HG03571 (cell line): ENCODE results near the gene IL2RA.
"Not testable (repeated sequence)": the region's sequence is repeated elsewhere in the genome, so short reads cannot be mapped to it uniquely, and the experiment has no call there.

Experiments
- ATAC-seq: cut with Tn5 transposase; IDR thresholded peaks from one replicate; pipeline ENCODE4 v1.9.1; 2021; ENCODE audit not compliant: unreplicated experiment

IL2RA gene

DNA sequence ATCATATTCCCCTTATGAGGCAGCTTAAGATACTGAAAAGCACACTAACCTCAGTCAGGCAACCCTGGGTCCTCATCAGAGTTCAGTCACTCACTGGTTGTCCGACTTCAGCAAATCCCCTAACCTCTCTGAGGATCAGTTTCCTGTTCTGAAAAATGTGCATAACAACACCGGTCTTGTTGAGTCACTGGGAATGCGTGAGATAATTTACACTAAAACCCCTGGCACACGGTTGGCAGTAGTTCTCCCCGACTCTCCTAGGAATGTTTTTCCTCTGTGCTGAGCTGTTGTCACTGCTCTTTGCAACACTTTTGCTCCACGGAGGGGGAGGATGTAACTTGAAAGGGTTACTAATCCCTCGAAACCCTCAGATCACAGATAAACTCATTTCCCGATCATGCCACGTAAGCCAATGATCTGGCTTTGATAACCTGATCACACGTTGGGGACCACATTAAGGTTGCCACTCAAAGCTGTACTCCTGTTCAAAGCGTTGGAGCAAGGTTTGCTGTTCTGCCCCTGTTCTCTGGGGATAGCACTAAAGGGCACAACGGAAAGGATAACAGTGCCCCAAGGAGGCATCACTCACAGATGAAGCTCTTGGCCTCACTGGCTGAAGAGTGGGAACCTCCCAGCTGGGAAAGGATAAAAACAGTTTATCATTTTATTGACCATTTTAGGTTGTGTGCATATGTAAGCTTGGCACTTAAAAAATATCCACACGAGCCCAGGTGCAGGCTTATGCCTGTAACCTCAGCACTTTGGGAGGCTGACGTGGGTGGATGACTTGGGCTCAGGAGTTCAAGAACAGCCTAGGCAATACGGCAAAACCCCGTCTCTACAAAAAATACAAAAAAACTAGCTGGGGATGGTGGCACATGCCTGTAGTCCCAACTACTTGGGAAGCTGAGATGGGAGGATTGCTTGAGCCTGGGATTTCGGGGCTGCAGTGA lies 21.6 kb upstream of the IL2RA start:
- no peak for ATAC-seq

DNA sequence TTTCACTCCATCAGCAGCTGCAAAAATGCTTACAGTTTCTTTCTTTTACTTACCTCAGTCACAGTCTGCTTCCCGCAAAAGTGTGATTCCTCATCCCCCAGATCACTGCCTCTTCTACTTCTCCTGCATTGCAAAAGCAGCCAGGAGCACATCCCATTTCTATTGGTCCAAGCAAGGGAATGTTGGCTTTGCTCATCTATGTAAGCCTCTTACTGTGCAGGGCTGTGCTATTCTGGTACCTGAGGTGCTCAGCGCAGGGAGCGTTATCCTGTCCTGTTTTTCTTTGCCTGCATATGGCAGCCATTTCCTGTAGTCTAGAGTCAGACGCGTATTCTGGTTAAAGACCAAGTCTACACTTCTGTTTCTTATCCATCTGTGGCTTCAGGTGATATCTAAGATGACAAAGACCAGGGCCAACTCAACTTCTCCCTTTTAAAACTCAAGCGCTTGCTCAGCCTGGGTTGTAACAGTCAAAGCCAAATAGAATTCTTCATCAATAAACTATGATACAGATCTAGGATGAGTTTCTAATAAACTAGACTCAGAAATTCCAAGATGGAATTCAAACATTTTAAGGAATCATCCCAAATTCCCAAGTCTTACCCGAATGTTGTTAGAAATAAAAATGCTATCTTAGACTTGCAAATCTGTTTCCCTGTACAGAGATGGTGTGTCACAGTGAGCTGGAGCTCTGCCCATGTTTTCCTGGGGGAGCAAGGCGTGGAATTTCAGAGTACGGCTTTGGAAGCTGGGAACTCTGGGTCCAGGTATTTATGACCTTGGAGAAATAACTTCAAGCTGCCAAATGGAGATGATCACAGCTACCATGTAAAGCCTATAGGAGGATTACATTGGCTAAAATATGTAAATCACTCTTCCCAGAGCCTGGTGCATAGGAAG lies 20.6 kb upstream of the IL2RA start:
- ATAC-seq = no peak

DNA sequence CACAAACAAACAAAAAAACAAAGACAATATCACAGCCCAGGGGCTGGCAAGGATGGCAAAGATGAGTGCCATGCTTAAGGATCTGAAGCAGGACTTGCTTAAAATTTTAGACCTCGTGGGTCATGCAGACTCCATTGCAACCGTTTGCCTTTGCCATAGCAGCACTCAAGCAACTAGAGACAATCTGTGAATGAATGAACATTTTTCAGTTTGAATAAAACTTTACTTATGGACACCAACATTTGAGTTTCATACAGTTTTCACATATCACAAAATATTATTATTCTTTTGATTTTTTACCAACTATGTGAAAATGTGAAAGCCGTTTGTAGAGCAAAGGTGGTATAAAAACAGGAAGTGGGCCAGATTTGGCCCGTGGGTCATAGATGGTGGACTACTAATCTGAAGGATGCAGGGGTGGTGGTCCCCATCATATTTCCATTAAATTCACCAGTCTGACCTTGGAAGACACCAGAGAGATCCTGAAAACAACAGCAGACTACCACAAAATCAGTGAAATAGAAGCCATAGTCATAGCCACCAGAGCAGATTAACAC lies 18.3 kb upstream of the IL2RA start:
- ATAC-seq = no peak

DNA sequence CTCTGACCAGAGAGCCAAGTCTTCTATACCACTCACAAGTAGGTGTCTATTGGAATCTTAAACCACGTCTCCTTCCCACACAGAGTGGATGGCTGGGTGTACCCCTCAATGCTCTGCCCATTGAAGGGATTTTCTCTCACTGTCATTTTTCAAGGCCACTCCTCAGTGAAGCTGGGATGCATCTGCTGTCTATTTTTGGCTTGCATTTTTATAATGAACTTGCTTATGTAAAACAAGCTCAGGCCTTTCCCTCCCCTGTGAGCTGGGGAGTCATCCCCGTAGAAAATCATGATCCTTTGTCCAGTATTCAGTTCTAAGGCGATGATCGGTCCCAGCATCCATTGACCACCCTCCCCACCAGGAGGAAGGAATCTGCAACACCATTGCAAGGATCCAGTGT lies 16.9 kb upstream of the IL2RA start:
- no peak for ATAC-seq

DNA sequence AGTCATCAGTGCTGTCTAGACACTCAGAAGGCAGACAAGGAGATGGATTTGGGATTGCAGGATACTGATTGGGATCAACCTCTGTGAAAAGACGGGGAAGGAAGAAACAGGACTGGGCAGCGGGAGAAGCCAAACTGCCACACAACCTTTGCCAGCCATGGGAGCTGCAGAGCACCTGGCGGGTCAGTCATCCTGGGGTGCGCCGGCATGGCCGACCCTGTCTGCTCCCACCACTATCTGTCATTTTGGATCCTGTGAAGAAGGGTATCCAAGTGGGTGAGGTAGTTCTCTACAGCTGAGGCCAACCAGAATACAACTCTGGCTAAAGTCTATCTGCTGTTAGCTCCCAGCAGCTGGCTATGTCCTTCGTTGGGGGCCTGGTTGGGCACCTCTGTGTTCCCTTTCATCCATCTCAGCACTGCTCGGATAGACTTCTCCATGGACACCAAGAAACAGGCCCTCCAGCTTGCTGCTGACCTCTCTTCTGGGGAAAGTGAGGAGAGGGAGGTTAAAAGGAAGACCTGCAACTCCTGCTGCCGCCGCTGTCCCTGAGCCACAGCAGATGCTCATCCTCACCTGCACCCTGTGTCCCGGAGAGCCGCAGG lies 15.0 kb upstream of the IL2RA start:
- no peak for ATAC-seq

DNA sequence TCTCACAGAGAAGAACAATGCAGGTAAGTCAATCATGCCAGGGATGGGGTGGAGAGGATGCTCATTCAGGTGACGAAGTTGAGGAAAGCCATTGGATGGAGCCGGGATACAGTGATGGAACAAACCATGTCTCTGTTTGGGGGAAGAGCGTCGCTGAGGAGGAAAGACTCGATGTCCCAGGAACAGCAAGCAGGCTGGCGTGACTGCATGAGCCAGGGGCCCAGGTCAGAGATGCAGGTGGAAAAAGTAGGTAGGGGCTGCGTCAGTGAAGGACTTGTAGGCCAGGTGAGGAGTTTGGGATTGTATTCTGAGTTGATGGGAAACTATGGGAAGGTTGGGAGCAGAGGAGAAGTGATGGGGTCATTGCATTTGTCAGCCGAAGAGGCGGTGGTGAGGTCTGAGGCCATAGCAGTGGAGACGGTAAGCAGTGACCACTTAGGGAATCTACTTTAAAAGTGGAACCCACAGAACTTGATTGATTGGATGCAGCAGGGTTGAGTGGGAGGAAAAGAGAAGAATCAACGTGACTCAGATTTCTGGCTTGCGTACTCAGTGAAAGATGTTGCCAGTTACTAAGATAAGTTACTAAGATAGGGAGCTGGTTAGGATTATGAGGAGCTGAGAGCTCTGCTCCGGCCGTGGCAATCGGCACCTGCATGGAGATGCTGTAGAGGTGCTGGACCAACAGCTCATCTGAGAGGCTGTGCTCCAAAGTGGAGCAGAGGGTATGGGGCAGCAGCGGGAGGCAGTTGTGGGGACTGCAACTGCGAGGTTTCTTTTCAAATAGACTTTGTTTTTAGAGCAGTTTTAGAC lies 12.5 kb upstream of the IL2RA start:
- ATAC-seq = no peak

DNA sequence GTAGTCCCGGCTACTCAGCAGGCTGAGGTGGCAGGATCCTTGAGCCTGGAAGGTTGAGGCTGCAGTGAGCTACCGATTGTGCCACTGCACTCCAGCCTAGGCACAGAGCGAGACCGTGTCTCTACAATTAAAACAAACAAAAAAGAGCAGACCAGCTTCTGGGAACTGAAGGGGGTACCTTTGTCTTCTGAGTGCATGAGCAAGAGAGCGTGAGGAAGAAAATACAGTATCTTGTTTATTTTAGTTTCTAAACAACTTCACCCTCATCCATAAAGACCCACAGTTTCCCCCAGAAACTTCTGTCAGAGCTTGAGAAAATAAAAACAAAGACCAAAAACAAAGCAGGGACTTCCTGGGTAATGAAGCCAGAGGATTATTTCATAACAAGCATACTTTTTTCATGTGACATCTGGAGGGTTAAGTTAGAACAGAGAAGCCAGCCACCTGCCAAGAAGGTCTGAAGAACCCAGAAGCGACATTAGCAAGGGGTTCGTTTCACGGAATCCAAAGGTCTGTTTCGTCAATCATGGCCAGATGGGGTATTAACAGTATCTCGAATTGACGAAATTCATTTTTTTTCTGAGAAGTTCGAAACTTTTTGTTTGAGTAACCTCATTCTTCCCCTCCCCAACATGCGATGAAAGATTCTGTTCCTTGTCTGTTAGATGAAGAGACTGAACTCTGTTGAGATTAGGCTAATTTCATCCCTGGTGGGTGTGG lies 10.2 kb upstream of the IL2RA start:
- ATAC-seq = peak; percentile 35

DNA sequence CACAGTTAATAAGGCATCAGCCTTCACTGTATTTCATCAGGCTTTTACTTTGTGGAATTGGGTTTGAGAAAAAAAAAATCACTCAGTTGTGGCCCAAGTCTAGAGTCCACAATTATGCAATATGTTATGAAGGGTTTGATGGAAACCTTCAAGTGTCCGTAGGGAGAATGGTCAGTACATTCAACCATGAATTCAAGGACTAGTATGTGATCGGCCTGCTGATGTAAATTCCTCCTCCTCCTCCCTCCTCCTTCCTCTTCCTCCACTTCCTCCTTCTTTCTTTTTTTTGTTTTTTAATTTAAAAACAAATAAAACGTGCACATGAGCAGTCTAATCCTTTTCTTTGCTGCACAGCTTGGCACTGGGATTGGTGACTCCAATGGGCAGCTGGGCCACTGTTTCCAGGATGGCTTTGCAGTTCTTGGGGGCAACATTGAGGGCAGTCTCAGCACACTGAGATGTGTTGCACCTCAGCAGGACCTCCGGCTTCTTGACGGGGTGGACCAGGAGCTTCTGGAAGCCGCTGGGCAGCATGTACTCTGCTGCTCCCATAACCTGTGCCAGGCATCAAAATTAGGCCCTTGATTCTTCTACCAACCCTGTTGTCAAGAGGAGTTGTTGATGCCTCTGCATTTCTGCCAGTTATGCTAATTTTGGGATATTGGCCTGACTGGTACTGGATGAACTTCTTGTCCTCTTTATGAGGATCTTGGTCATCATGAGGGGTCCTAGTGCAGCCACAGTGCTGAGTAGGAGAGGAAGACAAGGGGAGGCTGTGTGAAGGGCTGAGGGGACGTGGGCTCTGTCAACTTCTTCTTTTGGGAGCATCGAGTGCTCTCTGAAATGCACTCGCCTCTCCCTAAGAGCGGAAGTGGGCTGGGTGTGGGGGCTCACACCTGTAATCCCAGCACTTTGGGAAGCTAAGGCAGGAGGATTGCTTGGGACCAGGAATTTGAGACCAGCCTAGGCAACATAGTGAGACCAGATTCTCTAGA lies 9.3 kb upstream of the IL2RA start:
- ATAC-seq = peak; percentile 16

DNA sequence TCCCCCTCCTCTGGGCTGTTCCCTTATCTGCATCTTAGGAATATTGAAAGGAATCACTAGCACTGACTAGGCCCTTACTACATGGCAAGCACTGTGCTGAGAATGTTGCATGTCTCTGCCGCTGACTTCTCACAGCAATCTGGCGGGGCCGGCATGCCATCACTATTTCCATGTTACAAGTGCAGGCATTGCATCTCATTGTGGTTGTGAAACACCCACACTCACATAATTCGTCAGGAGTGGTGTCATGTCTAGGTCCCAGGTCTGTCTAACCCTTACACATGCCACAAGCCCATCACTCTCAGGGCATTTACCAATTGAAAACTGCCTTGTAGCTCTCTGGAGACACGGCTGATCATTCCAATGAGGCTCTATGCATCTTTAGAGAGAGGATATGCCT lies 8.5 kb upstream of the IL2RA start:
- ATAC-seq = no peak

DNA sequence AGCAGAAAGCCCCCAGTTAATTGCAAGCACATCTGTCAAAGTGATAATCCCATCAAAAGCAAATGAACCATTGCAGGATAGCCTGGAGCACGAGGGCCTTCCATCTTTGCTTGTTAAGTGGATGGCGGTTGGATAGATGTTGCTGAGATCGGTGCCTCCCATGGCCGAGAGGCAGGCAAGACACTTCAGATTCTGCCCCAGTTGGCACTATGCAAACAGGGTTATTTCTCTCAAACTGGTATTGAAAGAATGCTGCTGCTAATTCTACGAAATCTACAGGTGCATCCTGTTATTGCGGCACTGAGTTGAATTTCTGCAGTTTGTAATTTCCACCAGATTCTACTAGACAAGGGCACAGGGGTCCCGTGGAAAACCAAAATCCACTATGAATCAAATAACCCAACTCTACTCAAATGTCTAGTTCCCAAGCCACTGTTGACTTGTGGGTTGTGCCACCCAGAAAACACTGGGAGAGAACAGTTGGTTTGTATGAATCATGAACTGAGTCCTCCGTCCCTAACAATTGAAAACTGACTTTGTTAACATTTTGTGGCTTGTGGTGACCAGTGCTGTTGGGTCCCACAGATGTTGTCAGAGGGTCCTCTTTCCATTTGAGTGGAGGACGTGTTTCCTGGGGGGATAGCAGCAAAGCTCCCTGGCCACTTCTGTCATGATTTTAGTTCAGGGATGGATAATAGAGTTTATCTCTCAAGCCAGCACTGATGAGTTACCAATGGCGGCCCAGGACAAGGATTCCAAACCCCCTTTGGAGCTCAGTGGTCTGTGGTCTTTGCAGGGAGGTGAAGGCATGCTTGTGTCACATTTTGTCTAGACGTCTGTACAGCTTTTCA lies 7.1 kb upstream of the IL2RA start:
- no peak for ATAC-seq

DNA sequence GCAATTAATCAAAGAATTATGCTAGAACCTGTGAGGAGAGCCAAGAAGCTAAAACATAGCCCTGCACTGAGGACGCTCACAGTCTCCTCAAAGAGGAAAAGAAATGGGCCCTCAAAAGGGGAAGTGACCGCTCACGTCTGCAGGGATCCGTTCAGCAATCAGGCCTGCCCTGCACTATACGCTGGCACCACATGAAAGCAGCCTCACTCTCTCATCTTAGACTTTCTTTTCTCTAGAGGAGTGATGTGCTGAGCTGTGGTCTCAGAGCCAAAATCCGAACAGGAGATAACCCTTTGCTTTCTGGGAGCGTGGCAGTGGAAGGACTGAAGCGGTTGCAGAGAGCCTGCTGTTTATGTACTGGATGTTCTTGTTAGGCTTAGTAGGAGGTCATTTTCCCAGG lies 6.3 kb upstream of the IL2RA start:
- peak; percentile 63 for ATAC-seq

DNA sequence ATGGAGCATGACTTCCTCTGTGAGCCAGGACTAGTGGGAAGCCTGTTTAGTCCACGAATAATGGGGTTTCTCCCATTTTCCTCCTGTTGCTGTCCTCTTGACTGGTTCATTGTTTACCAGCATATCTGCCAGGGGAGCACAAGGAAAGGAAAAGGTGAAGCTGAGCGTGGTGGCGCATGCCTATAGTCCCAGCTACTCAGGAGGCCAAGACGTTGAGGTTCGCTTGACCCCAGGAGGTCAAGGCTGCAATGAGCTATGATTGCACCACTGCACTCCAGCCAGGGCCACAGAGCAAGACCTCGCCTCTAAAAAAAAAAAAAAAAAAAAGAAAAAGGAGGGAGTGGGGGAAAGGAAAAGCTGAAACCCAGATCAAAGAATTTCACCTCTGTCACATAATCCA lies 5.8 kb upstream of the IL2RA start:
- ATAC-seq = no peak

DNA sequence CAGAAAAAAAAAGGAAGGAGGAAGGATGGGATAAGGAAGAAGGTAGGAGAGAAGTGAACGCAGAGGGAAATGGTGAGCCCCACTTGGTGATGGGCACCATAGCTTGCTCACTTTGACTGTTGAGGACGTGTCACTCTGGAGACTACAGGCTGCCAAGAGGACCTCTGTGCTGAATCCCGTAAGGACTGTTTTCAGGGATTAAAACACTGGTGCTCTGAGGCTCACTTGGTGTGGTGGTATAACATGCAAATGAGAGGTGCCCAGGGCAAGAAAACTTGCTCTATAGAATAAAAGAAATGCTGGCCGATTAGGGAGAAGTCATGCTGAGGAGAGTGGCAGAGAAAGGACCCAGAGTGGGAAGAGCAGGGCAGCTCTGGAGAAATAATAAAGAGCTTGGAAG lies 5.3 kb upstream of the IL2RA start:
- no peak for ATAC-seq

DNA sequence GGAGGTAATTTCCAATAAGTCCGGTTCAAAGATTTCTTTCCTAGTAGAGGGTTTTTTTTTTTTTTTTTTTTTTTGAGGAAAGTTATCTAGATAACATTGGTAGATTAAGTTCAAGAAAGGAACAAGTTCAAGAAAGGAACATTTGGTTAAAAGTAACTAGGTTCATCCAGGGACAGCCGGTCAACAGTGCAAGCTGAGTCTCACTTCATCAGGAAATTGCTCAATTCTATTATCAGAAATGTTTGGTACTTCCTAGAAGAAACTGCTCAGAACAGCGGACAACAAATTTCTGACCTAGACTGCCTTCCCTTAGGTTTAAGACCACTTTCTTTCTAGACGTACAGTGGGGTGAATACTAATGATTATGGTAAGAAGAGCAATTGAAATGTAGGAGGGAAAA lies 3.7 kb upstream of the IL2RA start:
- ATAC-seq = no peak

DNA sequence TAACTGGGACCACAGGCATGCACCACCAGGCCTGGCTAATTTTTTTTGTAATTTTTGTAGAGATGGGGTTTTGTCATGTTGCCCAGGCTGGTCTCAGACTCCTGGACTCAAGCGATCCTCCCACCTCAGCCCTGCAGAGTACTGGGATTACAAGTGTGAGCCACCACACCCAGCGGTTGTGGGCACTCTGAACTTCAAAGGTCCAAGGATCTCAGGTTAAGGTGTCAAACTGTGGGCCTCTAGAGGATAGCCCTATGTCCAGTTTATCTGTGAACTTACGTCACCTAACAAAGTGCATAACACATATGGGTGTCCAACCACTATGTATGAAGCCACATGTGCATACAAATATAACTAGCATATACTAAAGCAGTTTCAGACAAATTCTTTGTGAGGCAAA lies 3.2 kb upstream of the IL2RA start:
- no peak for ATAC-seq

DNA sequence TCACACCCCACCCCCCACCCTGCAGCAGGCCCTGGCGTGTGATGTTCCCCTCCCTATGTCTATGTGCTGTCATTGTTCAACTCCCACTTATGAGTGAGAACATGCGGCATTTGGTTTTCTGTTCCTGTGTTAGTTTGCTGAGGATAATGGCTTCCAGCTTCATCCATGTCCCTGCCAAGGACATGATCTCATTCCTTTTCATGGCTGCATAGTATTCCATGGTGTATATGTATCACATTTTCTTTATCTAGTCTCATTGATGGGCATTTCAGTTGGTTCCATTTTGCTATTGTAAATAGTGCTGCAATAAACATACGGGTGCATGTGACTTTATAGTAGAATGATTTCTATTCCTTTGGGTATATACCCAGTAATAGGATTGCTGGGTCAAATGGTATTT lies 2.6 kb upstream of the IL2RA start:
- not testable (repeated sequence) for ATAC-seq

DNA sequence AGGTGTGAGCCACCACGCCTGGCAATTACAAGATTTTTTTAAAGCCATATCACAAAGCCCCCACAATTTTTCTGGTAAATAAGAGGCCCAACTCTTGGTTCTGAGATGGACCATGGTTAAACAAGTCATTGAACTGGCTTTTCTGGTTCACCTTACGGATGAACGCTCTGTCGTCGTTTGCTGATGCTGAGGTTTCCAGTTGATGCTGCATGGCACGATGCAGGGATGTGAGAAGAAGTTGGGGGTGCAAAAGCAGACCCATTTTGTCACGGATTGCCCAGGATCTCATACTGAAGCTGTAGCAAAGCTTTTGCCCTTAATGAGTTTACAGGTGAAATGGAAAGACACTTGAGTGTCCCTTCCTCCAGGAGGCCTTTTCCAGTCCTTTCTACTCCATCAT lies 2.0 kb upstream of the IL2RA start:
- no peak for ATAC-seq

DNA sequence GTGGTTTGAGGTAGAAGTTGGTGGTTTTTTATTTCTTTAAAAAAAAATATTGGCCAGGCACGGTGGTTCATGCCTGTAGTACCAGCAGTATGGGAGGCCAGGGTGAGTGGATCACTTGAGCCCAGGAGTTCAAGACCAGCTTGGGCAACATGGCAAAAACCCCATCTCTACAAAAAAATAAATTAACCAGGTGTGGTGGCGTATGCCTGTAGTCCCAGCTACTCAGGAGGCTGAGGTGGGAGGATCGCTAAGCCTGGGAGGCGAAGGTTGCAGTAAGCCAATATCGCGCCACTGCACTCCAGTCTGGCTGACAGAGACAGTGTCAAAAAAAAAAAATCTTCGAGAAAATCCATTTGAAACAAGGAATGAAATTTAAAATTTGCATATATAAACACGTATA lies 1.1 kb downstream of the IL2RA start:
- ATAC-seq = no peak
